ENCODE data around the gene CCL8.
"Not testable (repeated sequence)": the region's sequence is repeated elsewhere in the genome, so short reads cannot be mapped to it uniquely, and the experiment has no call there.

CCL8 gene

GRCh38 chr17:34318474-34318873 is 761 bp upstream of the CCL8 start:
- peak; percentile 29 for DNase-seq

GRCh38 chr17:34321964-34322363 is 2.7 kb downstream of the CCL8 start:
- no peak for DNase-seq

- not testable (repeated sequence) for DNase-seq
These were observed 8.3 kb downstream of the CCL8 start for GRCh38 chr17:34327580-34327979.

GRCh38 chr17:34337701-34338100 is 18.5 kb downstream of the CCL8 start:
- no peak for DNase-seq

GRCh38 chr17:34339138-34339770 is 20.0 kb downstream of the CCL8 start:
- no peak for DNase-seq

GRCh38 chr17:34341916-34342315 is 22.7 kb downstream of the CCL8 start:
- DNase-seq: no peak

GRCh38 chr17:34347063-34347462 is 27.8 kb downstream of the CCL8 start:
- DNase-seq: no peak

GRCh38 chr17:34349751-34350150 is 30.5 kb downstream of the CCL8 start:
- DNase-seq: no peak

- DNase-seq: no peak
These were observed 31.9 kb downstream of the CCL8 start for GRCh38 chr17:34351096-34351495.

GRCh38 chr17:34352191-34352590 is 33.0 kb downstream of the CCL8 start:
- no peak for DNase-seq

- no peak for DNase-seq
These were observed 35.4 kb downstream of the CCL8 start for GRCh38 chr17:34354637-34355036.

GRCh38 chr17:34356194-34356593 is 37.0 kb downstream of the CCL8 start, which contains the start of gene CCL13:
CCL13 (plus strand) TSS chr17:34356480; CDS start chr17:34356527, 47 bp downstream.
- no peak for DNase-seq

GRCh38 chr17:34357398-34357797 is 38.2 kb downstream of the CCL8 start:
- DNase-seq: no peak

- DNase-seq: no peak
These were observed 39.4 kb downstream of the CCL8 start for GRCh38 chr17:34358631-34359030.

- no peak for DNase-seq
These were observed 41.5 kb downstream of the CCL8 start for GRCh38 chr17:34360601-34361270.

- peak; percentile 89 for DNase-seq
These were observed 42.3 kb downstream of the CCL8 start for GRCh38 chr17:34361478-34362061.

GRCh38 chr17:34363183-34363661 is 44.0 kb downstream of the CCL8 start, which contains the start of gene CCL1:
CCL1 (minus strand) TSS chr17:34363233; CDS start chr17:34363161, 72 bp downstream.
- no peak for DNase-seq

- no peak for DNase-seq
These were observed 45.5 kb downstream of the CCL8 start for GRCh38 chr17:34364751-34365150.

- DNase-seq: peak; percentile 22
These were observed 46.1 kb downstream of the CCL8 start for GRCh38 chr17:34365340-34365739.

GRCh38 chr17:34366010-34366409 is 46.8 kb downstream of the CCL8 start:
- DNase-seq: peak; percentile 24

GRCh38 chr17:34366529-34367107 is 47.4 kb downstream of the CCL8 start:
- no peak for DNase-seq

GRCh38 chr17:34367486-34368195 is 48.4 kb downstream of the CCL8 start:
- DNase-seq: no peak
